Measurements from ENCODE around the gene CHRD. TPM values are rescaled to one million over a fixed set of nuclear protein-coding genes. Genes with fewer than 3 reads are reported as not detected.

CHRD gene
- total and polyA plus RNA-seq, 10 donors = 5.2 to 26.5 (median 14.9) TPM

DNA sequence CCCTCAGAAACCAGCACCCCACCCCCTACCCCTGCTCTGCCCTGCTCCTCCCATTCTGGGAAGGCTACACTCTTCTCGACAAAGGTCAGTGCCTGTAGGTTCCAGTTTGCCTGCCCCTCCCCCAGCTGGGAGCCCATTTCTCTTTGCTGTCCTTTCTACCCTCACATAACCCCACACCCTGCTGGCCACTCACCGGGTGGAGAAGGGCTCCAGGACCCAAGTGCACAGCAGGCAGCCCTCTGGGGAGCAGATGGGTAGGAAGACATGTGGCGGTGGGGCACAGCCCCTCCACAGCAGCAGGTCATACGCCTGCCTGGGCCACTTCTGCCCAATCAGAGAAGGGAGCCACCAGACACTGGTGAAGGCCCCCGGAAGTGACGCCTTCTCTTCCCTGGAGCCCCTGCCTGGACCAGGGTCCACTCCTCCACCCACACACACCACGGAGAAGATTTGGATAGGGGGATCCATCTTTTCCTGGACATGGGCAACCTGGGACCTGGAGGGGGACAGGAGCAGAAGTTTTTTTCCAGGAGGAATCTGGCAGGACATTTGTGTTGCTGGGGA is 1.9 kb upstream of the CHRD start, which contains the start of gene THPO:
Gene THPO, minus strand, starts transcription at position 326 of the 564 bp plus-strand sequence. CDS start 1,948 bp downstream, outside the sequence.
- Histone ChIP-seq H3K4me3 (no peak within 1 kb of the TSS), H3K27ac (peak within 1 kb of the TSS; percentile 19 to 79 (median 59))

DNA sequence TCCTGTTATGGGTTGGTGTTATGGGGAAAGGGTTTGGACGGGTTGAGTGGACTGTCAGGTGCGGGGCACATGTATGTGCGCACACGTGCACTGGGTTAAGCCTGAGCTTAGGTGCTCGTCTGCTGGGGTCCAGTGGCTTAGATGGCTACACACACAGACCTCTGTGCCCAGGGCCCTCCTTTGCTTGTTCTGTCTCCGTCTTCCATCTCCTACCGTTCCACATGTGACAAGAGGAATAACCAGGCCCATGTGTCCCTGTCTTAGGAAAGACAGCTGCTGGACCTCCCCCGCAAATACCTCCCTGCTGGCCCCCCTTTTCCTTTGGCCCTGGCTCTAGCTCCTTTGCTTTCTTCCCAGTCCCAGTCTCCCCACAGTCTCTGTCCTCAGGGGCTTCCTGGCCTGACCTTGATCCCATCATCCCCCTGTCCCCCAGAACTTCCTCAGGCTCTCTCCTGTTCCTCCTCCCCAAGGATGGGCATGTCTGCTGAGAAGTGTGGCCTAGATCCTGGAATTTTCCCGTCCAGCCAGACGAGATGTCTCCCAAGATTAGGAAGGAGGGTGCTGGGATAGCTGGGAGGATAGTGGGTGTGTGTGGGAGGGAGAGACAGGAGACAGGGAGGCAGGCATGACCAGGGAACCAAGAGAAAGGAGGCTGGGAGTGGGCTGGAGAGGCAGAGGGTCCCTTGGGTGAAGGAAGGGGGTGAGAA is 1.1 kb upstream of the CHRD start:
- Histone ChIP-seq H3K27me3 (replicated peaks in 1 of 7) (peaks cover 0 to 76% (median 36%) of the 10 kb centered on the region in 7 donors), H3K4me3 (peak overlapping the region in 1 of 8 donors; percentile 73), H3K27ac (peak overlapping the region; percentile 19 to 79 (median 59)), H3K9me3 (no peaks in the 10 kb centered on the region), H3K36me3 (no peaks in the 10 kb centered on the region), H3K4me1 (peaks cover 7 to 48% (median 18%) of the 10 kb centered on the region in 6 donors)
- intact Hi-C loops (cut with DNase I; ENCODE audit: low total_unique reads) = no loop called here
- TF ChIP-seq POLR2A (IDR thresholded peaks at IDR 0.05) = no peak
- WGBS, 5 donors = 80 to 88% (median 83%) methylated on average over 10 of the region's 10 CpGs
- DNase-seq = no peak

More for the DNA sequence above, 1.9 kb upstream of the CHRD start, which contains the start of gene THPO:
- DNase-seq = no peak
- intact Hi-C loops (cut with DNase I; ENCODE audit: low total_unique reads) = no loop called here
- Histone ChIP-seq H3K4me1 (peaks cover 7 to 48% (median 18%) of the 10 kb centered on the region in 6 donors), H3K27me3 (replicated peaks in 1 of 7) (peaks cover 0 to 70% (median 36%) of the 10 kb centered on the region in 7 donors), H3K36me3 (no peaks in the 10 kb centered on the region), H3K9me3 (no peaks in the 10 kb centered on the region)
- TF ChIP-seq POLR2AphosphoS5 (IDR thresholded peaks at IDR 0.05) = peak in 1 of 3 donors; percentile 27
- TF ChIP-seq, protein P1, sequence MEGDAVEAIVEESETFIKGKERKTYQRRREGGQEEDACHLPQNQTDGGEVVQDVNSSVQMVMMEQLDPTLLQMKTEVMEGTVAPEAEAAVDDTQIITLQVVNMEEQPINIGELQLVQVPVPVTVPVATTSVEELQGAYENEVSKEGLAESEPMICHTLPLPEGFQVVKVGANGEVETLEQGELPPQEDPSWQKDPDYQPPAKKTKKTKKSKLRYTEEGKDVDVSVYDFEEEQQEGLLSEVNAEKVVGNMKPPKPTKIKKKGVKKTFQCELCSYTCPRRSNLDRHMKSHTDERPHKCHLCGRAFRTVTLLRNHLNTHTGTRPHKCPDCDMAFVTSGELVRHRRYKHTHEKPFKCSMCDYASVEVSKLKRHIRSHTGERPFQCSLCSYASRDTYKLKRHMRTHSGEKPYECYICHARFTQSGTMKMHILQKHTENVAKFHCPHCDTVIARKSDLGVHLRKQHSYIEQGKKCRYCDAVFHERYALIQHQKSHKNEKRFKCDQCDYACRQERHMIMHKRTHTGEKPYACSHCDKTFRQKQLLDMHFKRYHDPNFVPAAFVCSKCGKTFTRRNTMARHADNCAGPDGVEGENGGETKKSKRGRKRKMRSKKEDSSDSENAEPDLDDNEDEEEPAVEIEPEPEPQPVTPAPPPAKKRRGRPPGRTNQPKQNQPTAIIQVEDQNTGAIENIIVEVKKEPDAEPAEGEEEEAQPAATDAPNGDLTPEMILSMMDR (IDR thresholded peaks at IDR 0.05 in 8 of 11, conservative IDR thresholded peaks at IDR 0.05 in 3 of 11) = no peak
- 64 to 75% (median 71%) methylated on average over 7 of the region's 7 CpGs for WGBS, 5 donors

DNA sequence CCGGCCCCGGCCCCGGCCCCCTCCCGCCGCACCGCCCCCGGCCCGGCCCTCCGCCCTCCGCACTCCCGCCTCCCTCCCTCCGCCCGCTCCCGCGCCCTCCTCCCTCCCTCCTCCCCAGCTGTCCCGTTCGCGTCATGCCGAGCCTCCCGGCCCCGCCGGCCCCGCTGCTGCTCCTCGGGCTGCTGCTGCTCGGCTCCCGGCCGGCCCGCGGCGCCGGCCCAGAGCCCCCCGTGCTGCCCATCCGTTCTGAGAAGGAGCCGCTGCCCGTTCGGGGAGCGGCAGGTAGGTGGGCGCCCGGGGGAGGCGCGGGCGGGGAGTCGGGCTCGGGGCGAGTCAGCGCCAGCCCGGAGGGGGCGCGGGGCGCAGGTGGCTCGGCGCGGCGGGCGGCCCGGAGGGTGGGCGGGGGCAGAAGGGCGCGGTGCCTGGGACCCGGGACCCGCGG is 352 bp downstream of the CHRD start:
- TF ChIP-seq, protein P1 (IDR thresholded peaks at IDR 0.05 in 8 of 11, conservative IDR thresholded peaks at IDR 0.05 in 3 of 11) = no peak
- TF ChIP-seq POLR2AphosphoS5 (IDR thresholded peaks at IDR 0.05) (peak in 1 of 3 donors; percentile 4), POLR2A (IDR thresholded peaks at IDR 0.05) (no peak)
- Histone ChIP-seq H3K9me3 (no peaks in the 10 kb centered on the region), H3K27ac (peak overlapping the region in 4 of 8 donors; percentile 41 to 79 (median 75)), H3K4me1 (peaks cover 7 to 48% (median 18%) of the 10 kb centered on the region in 6 donors), H3K27me3 (replicated peaks in 1 of 7) (peaks cover 0 to 83% (median 36%) of the 10 kb centered on the region in 7 donors), H3K4me3 (peak overlapping the region; percentile 27 to 73 (median 42)), H3K36me3 (peaks cover 0 to 7% (median 0%) of the 10 kb centered on the region in 6 donors)
- peak; percentile 79 for DNase-seq
- intact Hi-C loops (cut with DNase I; ENCODE audit: low total_unique reads) = no loop called here
- whole genome bisulfite sequencing, 5 donors = 0 to 3% (median 1%) methylated on average over 5 to 60 of the region's 62 CpGs

DNA sequence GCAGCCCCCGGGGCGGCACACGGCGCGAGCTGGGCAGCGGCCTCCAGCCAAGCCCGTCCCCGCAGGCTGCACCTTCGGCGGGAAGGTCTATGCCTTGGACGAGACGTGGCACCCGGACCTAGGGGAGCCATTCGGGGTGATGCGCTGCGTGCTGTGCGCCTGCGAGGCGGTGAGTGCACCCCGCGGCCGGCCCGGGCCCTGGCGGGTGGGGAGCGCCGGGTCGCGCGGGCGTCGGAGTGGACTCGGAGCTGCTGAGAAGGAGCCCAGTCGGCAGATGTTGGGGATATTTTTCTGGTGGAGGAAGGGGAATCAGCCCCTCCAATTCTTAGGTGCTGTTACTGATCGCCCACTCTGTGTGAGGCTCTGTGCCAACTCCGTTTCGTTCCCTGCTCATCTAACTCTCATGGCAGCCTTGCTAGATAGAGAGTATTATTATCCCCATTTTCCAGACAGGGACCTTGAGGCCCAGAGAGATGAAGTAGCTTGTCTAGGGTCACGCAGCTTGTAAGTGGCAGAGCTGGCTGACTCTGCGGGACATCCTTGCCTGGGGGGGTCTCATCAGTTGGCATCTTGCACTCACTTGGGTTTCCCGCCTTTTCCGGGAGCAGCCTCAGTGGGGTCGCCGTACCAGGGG is 890 bp downstream of the CHRD start:
- 3 to 5% (median 5%) methylated on average over 18 to 42 of the region's 42 CpGs for WGBS, 5 donors
- Histone ChIP-seq H3K4me1 (peaks cover 7 to 48% (median 18%) of the 10 kb centered on the region in 6 donors), H3K36me3 (peaks cover 0 to 7% (median 0%) of the 10 kb centered on the region in 6 donors), H3K4me3 (peak overlapping the region; percentile 27 to 73 (median 42)), H3K27ac (peak overlapping the region in 4 of 8 donors; percentile 41 to 79 (median 75)), H3K9me3 (no peaks in the 10 kb centered on the region), H3K27me3 (replicated peaks in 1 of 7) (peaks cover 0 to 83% (median 36%) of the 10 kb centered on the region in 7 donors)
- DNase-seq = no peak
- intact Hi-C loops (cut with DNase I; ENCODE audit: low total_unique reads) = no loop called here
- TF ChIP-seq, protein P1 (IDR thresholded peaks at IDR 0.05 in 8 of 11, conservative IDR thresholded peaks at IDR 0.05 in 3 of 11) = no peak
- TF ChIP-seq POLR2A (IDR thresholded peaks at IDR 0.05) = no peak
- TF ChIP-seq POLR2AphosphoS5 (IDR thresholded peaks at IDR 0.05) = no peak
